ENCODE measurements around the gene NUBPL. TPM values are rescaled to one million over a fixed set of nuclear protein-coding genes. Genes with fewer than 3 reads are reported as not detected.

NUBPL gene
- polyA plus RNA-seq, 1 donor (not counting 4 experiments of a cell fraction or from before 2014, with no cell fraction given), result 18.8 TPM

DNA sequence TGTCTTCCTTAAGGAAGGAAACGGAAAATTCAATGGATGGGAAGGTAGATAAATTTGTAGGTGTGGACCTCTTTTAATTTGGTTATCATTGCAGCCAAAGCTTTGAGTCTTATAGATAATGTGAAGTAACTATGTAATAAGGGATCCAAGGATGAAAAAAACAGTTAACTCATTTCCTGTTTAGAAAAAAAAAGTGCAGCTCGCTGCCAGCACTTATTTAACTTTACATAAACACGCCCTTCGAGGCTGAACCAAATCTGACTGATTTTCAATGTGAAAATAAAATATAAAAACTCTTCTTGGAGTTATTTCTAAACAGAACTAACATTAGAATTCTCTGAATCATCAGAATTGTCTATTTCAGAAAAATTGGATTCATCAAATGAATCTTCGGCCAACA, 7.0 kb downstream of the NUBPL start:
- Histone ChIP-seq H3K4me2 (ENCODE audit: control insufficient read depth, extremely low read depth, insufficient read depth, low read depth, low read length) (peak overlapping the region; percentile 76), H3K27me3 (ENCODE audit: control insufficient read depth, extremely low read depth, insufficient read depth, low read length) (no peaks in the 10 kb centered on the region), H2AFZ (ENCODE audit: control insufficient read depth, low read length) (peak overlapping the region; percentile 50), H3K79me2 (ENCODE audit: control insufficient read depth, insufficient read depth, low read length) (no peaks in the 10 kb centered on the region), H4K20me1 (ENCODE audit: control insufficient read depth, extremely low read depth, insufficient read depth, low read length) (no peaks in the 10 kb centered on the region), H3K4me1 (ENCODE audit: control insufficient read depth, extremely low read depth, insufficient read depth, low read length) (peaks cover 19% of the 10 kb centered on the region), H3K36me3 (ENCODE audit: control insufficient read depth in 2 of 2, extremely low read depth in 1 of 2, insufficient read depth in 2 of 2, low read length in 2 of 2) (no peaks in the 10 kb centered on the region), H3K27ac (ENCODE audit: control insufficient read depth, insufficient read depth, low read length) (peak overlapping the region; percentile 78), H3K9ac (ENCODE audit: control insufficient read depth, extremely low read depth, insufficient read depth, low read length) (peak overlapping the region; percentile 29), H3K4me3 (ENCODE audit: control insufficient read depth in 2 of 3, extremely low read depth in 1 of 3, insufficient read depth in 2 of 3, low read depth in 1 of 3, low read length in 3 of 3) (peak overlapping the region in 2 of 3 experiments; percentile 8 to 35), H3K9me3 (ENCODE audit: control insufficient read depth, low read depth, low read length) (no peaks in the 10 kb centered on the region), H3K9me1 (ENCODE audit: control insufficient read depth, extremely low read depth, insufficient read depth, low read length) (no peaks in the 10 kb centered on the region)
- TF ChIP-seq, protein P1, sequence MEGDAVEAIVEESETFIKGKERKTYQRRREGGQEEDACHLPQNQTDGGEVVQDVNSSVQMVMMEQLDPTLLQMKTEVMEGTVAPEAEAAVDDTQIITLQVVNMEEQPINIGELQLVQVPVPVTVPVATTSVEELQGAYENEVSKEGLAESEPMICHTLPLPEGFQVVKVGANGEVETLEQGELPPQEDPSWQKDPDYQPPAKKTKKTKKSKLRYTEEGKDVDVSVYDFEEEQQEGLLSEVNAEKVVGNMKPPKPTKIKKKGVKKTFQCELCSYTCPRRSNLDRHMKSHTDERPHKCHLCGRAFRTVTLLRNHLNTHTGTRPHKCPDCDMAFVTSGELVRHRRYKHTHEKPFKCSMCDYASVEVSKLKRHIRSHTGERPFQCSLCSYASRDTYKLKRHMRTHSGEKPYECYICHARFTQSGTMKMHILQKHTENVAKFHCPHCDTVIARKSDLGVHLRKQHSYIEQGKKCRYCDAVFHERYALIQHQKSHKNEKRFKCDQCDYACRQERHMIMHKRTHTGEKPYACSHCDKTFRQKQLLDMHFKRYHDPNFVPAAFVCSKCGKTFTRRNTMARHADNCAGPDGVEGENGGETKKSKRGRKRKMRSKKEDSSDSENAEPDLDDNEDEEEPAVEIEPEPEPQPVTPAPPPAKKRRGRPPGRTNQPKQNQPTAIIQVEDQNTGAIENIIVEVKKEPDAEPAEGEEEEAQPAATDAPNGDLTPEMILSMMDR (optimal IDR thresholded peaks at IDR 0.05 in 1 of 3, IDR thresholded peaks at IDR 0.05 in 1 of 3, conservative IDR thresholded peaks at IDR 0.05 in 1 of 3; ENCODE audit: extremely low read depth in 1 of 3, insufficient read depth in 2 of 3, low read length in 3 of 3), result no peak
- TF ChIP-seq EZH2 (IDR thresholded peaks at IDR 0.05; ENCODE audit: low read length), result no peak
- dilution Hi-C loops (cut with MboI; ENCODE audit: extremely low pct_ligation_motif_present, low sequenced_read_pairs), result no loop called here
- DNase-seq (ENCODE audit: low read depth, low spot score), result no peak
- FAIRE-seq, result no peak

DNA sequence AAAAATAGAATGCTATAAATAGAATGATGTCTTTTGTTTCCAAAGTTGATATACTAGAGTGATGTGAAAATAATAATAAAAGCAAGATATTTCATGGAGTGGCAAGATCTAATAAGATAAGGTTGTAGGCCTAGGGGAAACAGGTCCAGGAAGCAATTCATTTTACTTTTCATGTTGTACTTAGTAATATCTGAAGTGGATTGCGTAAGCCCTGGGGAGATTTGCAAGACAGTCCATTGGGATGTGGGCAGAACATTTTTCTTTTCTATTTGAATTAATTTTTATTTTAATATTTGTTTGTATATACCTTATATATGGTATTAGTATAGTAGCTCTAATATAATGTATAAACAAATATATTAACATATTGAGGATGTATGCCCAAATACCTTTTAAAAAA, 7.5 kb downstream of the NUBPL start:
- H3K9me3 ChIP-seq (ENCODE audit: control insufficient read depth, low read depth, low read length), result no peaks in the 10 kb centered on the region
- H4K20me1 ChIP-seq (ENCODE audit: control insufficient read depth, extremely low read depth, insufficient read depth, low read length), result no peaks in the 10 kb centered on the region
- peaks cover 19% of the 10 kb centered on the region for H3K4me1 ChIP-seq (ENCODE audit: control insufficient read depth, extremely low read depth, insufficient read depth, low read length)
- no peak overlapping the region for H3K9ac ChIP-seq (ENCODE audit: control insufficient read depth, extremely low read depth, insufficient read depth, low read length)
- no peaks in the 10 kb centered on the region for H3K79me2 ChIP-seq (ENCODE audit: control insufficient read depth, insufficient read depth, low read length)
- no peaks in the 10 kb centered on the region for H3K36me3 ChIP-seq (ENCODE audit: control insufficient read depth in 2 of 2, extremely low read depth in 1 of 2, insufficient read depth in 2 of 2, low read length in 2 of 2)
- FAIRE-seq (no peak), DNase-seq (ENCODE audit: low read depth, low spot score) (no peak)
- peak overlapping the region; percentile 76 for H3K4me2 ChIP-seq (ENCODE audit: control insufficient read depth, extremely low read depth, insufficient read depth, low read depth, low read length)
- no peak overlapping the region for H3K4me3 ChIP-seq (ENCODE audit: control insufficient read depth in 2 of 3, extremely low read depth in 1 of 3, insufficient read depth in 2 of 3, low read depth in 1 of 3, low read length in 3 of 3)
- H3K27ac ChIP-seq (ENCODE audit: control insufficient read depth, insufficient read depth, low read length), result peak overlapping the region; percentile 78
- no peaks in the 10 kb centered on the region for H3K27me3 ChIP-seq (ENCODE audit: control insufficient read depth, extremely low read depth, insufficient read depth, low read length)
- dilution Hi-C loops (cut with MboI; ENCODE audit: extremely low pct_ligation_motif_present, low sequenced_read_pairs), result no loop called here
- TF ChIP-seq, protein P1 (optimal IDR thresholded peaks at IDR 0.05 in 1 of 3, IDR thresholded peaks at IDR 0.05 in 1 of 3, conservative IDR thresholded peaks at IDR 0.05 in 1 of 3; ENCODE audit: extremely low read depth in 1 of 3, insufficient read depth in 2 of 3, low read length in 3 of 3), result no peak
- TF ChIP-seq EZH2 (IDR thresholded peaks at IDR 0.05; ENCODE audit: low read length), result no peak
- no peaks in the 10 kb centered on the region for H3K9me1 ChIP-seq (ENCODE audit: control insufficient read depth, extremely low read depth, insufficient read depth, low read length)
- H2AFZ ChIP-seq (ENCODE audit: control insufficient read depth, low read length), result no peak overlapping the region
